Pulmonary artery endothelial cell (primary cell): Measurements from ENCODE around the gene NGFR. TPM values are rescaled to one million over a fixed set of nuclear protein-coding genes. Genes with fewer than 3 reads are reported as not detected.

Experiments used
- DNase-seq: peaks from one replicate; pipeline ENCODE4 v3.0.0-alpha.2; 2011; ENCODE audit warnings: low read depth, low spot score
- total RNA-seq: library from RNA; depleted of rRNA; stranded (reverse); fragments of >200 nt; gene quantifications from 2 replicates; pipeline ENCODE4 v1.2.3, GENCODE V29; 2014

NGFR gene, protein sequence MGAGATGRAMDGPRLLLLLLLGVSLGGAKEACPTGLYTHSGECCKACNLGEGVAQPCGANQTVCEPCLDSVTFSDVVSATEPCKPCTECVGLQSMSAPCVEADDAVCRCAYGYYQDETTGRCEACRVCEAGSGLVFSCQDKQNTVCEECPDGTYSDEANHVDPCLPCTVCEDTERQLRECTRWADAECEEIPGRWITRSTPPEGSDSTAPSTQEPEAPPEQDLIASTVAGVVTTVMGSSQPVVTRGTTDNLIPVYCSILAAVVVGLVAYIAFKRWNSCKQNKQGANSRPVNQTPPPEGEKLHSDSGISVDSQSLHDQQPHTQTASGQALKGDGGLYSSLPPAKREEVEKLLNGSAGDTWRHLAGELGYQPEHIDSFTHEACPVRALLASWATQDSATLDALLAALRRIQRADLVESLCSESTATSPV
- 0.07 and 0.11 TPM in 2 replicates for total RNA-seq

DNA sequence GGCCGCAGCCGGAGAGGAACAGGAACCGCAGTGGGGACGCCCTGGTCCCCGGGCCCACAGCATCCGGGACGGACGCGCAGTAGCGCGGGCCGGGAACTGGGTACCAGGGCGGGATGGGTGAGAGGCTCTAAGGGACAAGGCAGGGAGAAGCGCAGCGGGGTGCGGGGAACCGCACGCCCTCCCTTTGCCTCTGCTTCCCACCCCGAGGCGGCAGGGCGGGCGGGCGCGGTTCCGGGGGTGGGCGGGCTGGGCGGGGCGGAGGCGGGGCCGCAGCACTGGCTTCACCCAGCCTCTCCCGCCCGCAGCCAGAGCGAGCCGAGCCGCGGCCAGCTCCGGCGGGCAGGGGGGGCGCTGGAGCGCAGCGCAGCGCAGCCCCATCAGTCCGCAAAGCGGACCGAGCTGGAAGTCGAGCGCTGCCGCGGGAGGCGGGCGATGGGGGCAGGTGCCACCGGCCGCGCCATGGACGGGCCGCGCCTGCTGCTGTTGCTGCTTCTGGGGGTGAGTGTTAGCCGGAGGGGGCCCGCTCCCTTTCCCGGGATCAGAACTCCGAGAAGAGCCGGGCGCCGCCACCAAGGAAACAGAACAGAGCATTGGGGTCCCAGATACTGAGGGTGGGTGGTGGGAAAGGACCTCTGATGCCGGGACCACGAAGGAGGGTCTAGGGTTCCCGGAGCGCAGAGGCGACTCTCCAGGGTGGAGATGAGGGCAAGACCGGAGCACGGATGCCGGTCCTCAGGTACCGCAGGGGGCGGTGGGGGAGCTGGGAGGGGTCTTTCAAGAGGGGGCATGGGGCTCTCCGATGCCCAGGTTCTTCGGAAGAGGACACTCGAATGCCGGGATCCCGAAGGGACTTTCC, at the start of gene NGFR:
NGFR (plus strand) TSS at position 308 of the 856 bp plus-strand sequence; CDS start at position 433, 125 bp downstream.
- no peak for DNase-seq

DNA sequence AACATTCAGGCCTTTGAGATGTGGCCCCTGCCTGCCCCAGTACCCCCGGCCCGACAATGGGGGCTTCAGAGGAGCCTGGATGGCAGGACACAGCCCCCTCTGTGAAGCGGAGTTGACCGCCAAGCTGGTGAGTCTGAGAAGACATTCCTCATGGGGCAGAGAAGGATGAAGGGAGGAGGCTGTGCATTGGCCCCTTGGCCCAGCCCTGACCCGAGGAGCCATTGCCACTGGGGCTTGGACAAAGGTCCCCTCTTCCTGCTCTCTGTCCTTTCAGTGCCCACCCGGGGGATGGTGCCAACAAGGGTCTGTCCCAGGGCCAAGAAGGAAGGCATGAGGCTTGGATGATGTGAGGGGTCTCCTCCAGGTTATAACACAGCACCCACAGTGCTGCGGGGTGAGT, 49.5 kb upstream of the NGFR start:
- no peak for DNase-seq

DNA sequence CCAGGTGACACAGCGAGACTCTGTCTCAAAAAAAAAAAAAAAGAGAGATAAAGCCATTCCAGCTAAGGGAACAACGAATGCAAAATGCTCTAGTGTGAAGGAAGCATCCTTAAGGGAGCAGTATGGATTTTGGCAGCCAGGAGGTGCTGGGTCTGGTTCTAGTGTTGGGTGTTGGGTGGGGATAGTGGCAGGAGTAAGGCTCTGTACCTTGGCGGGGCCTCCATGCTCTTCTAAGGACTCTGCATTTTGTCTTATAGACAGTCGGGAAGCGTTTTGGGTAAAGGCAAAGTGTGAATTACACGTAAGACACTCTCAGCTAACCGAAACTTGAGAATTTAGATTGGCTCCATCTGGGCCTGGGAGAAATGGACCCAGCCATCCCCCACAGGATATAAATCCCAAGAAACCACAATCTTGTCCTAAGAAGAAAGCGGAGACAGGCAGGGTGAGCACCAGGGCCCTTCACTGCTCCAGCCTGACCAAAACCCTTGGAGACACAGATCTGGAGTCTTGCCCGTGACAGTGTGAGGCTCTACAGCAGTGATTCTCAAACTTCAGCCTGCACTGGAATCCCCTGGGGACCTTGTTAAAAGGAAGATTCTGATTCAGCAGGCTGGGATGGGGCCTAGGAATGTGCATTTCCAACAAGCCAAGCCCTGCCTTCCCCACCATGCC, 47.3 kb upstream of the NGFR start:
- DNase-seq = no peak

DNA sequence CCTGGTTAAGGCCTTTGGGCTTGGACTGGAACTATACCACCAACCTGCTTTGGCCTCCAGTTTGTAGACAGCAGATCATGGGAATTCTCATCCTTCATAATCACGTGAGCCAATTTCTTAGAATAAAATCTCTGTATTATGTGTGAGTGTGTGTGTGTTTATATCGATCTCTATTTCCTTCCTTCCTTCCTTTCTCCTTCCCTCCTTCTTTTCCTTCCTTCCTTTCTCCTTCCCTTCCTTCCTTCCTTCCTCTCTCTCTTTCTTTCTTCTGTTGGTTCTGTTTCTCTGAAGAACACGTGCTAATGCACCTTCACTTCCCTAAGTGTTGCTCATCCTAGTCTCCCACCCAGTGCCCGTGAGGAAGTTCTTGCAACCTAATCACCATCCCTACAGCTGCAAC, 44.9 kb upstream of the NGFR start:
- DNase-seq = no peak

DNA sequence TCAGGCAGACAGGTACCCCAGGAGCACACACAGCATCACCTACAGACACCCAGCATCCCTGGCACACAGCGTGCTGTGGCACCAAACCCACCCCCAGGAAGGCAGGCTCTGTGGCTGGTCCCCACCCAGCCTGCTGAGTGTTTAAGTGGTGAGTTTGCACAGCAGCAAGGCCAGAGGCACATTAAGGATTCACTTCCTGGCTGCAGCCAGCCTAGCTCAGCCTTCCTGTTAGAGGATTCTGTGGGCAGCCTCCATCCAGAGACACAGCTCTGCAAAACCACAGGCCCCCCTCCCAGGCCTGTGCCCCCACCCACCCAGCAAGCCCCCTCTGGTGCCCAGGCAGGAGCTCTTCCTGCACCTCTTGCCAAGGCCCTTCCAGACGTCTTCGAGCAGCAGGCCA, 44.4 kb upstream of the NGFR start:
- DNase-seq = no peak

DNA sequence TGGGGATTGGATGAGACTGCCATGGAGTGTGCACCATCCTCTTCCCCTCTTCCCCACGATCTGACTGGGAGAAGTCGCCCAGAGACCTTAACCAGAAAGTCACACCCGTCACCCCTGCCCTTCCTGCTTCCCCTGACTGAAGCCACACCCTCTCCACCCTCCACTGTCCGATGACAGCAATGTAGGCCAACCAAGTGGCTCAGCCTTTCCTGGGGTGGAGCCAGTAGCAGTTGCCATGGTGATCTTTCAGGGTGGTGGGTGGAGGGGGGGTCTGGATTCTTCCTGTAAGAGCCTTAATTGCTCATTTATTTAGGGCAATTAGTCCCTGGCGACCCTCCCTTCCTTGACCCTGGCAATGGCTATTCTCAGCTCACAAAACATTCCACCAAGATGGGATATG, 42.9 kb upstream of the NGFR start:
- DNase-seq = no peak

DNA sequence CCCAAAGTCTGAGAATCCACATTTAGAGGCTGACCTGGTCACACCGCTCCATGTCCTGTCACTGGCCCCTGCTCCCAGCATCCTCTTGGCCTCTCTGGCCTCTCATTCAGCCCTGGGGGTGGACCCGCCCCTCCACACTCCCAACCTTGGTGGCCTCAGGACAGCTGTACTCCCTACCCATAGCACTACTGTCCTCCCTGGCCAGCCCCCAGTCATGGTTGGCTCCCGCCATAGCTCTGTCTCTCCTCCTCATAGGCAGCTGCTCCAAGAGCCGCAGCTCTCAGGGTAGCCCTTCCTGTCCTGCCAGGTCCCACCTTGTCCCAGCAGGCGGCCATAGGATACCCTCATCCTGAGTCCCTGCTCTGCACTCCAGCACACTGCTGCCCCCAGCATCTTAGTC, 42.4 kb upstream of the NGFR start:
- DNase-seq = no peak

DNA sequence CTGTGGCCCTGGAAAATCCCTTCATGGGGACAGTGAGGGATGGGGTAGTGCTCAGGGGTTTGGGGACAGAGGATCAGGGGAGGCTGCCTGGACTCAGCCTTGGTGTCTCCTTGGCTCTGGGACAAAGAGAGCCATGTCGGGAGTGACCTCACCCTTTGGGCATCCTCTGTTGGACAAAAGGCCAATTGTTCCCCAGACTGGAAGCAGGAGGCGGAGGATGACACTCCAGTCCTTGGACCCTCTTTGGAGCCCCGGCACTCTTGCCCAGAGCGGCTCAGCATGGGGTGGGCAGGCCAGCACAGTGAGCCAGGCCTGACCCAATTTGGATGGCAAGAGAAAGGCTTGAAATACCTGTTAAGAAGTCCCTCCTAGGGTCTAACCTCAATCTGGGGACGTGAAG, 41.0 kb upstream of the NGFR start:
- DNase-seq = no peak

DNA sequence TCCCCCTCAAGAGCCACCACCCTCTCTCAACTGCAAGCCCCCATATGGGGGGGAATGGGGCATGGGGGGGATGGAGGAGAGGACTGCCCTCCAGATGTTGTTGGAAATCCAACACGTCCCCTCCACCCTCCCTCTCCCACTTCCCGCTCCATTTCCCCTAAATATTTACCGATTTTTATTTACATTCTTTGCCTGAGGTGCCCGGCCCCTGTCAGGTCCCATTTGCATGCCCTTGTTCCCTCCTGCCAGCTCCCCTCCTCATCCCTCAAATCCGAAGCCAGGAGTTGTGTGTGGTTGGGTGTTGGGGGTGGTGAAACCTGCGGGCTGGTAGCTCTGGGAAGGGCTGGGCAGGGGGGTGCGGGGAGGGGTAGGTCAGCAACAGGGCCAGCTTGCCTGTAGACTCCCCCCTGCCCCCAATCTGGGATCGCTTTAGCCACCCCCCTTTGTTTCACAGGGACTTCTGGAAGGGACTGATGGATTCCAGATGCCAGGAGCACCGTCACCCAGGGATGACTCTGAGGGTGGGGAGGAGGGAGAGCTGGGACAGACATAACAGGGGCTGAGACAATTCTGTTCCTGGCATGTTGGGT, 39.7 kb upstream of the NGFR start:
- no peak for DNase-seq

DNA sequence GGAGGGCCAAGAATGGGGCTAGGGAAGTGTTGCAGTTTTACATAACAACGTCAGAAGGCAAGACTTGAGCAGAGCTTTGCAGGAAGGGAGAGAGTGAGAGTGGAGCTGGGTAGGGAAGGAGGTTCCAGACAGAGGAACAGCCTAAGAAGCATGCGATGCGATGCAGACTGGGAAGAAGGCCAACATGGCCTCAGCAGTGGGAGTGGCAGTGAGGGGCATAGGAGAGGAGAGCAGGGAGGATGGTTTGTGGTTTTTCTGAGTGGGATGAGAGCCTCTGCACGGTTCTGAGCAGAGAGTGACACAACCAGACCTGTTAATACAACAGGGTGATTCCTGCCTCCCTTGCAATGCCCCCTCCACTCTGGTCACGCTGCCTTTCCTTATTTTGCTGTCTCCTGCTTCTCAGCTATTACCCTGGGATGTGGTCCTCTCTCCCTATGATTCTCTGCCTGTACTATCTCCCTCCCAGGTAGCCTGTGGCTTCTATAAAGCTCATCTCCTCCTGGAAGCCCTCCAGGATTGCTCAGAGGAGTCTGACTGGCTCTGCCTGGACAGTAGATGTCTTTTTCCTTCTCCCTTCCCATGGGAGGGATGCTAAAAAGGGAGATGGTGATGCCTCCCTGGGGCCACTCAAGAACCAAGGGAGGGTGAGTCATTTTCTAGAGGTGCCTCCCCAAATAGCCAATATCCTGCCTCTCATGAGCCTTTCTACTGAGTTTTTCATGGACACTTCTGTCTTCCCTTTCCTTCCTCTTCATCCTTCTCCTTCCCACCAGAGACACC, 38.7 kb upstream of the NGFR start:
- no peak for DNase-seq

DNA sequence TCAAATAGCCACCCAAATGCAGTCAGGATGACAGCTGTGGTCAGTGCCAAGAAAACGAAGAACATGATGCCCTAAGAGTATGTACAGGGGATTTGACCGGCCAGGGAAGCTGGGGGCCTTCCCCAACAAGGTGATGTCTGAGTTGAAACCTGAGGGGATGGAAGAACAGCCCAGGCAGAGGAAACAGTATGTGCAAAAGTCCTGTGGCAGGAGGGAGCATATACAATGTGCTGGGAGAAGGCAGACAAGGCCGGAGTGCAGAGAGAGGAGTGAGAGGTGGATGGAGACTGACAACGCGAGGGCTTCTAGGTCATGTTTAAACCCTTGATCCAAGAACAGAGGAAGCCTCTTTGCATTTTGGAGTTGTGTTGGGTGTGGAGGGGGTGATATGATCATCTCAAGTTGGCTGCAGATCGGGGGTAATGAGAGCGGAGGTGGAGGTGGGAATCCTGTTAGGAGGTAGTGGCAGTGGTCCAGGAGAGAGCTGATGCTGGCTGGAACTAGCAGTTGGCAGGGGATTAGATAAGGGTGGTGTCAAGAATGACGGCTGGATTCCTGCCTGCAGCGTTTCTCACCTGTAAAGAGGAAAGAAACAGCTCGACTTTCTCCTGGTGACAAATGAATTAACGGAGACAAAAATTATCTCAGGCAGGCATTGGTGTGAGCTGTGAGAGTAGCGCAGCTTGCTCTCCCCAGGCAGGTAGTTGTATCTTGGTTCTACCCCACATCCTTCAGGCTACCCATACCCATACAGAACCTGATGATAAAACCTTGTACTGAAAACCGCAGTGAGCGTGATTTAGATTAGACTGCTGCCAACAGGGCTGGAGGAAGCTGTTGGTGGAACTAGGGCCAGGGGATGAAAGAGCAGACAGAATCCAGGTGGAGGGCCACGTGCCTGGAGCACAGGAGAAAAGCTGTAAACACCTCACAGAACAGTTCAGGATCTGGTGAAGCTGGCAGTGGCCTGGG, 37.2 kb upstream of the NGFR start:
- DNase-seq = no peak

DNA sequence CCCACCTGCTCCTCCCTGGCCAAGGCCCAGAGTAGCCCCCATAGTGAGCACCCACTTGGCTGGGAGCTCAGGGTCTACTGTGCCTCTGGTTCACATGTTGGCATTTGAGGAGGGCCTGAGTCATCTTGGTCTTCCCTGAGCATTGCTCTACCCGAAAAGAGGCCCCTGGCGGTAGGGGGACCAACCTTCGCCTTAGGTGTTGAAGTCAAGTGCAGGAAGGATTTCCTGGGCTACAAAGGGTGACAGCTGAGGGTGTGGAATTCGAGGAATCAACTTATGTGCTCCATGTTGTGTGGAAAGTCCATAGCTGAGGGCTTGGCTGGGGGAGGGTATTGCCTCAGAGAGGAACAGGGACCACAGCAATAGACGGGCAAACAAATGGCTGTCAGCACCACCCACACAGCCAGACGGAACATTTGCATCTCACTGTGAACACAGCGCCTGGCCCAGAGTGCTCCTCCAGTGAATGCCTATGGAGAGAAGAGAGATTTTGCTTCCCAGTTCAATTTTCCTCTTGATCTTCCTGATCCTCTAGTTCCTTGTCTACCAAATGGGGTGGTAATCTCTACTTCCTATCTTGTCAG, 35.6 kb upstream of the NGFR start:
- DNase-seq = no peak

DNA sequence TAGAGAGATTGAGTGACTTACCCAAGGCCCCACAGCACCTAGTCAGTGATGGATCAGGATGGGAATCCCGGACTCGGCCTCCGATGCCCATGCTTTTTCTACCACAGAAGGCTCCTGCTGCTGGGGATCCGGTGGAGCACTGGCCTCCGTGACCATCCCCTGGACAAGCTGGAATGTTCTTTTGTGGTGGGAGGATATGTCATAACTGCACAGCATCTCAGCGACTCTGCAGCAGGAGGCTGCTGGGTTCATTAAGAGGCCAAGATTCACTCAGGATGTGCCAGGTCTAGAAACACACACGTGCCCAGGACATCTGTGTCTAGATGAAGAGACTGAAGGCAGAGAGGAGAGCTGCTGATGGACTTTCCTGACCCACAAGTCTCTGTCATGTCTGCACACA, 34.7 kb upstream of the NGFR start:
- no peak for DNase-seq

DNA sequence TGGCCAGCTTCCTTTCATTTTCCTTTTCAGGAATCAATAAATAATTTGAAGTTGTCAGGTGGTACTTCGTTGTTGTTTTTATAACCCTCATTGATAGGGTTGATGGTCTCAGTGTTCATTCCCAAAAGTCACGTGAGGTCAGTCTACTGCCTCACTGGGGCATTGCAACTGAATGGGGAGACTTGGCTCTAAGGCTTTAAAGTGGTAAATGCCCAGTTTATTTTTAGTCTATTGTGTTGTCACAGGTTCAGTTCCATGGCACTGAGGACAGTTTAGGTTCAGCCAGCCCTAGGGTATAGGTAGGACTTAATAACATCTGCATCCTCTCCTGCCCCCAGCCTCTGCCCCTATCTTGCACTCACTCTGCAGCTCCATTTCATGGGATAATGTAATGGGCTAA, 33.5 kb upstream of the NGFR start:
- no peak for DNase-seq

DNA sequence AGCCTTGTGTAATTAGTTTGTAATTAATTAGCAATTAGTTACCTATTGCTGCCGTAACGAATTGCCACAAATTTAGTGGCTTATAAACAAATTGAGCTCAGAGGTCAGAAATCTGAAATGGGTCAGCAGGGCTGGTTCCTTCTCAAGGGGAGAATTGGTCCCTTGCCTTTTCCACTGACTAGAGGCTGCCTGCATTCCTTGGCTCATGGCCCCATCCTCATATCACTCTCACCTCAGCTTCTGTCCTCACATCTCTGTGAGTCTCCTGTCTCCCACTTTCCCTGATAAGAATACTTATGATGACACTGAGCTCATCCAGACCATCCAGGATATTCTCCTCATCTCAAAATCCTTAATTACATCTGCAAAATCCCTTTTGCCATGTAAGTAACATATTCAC, 31.0 kb upstream of the NGFR start:
- DNase-seq = no peak

DNA sequence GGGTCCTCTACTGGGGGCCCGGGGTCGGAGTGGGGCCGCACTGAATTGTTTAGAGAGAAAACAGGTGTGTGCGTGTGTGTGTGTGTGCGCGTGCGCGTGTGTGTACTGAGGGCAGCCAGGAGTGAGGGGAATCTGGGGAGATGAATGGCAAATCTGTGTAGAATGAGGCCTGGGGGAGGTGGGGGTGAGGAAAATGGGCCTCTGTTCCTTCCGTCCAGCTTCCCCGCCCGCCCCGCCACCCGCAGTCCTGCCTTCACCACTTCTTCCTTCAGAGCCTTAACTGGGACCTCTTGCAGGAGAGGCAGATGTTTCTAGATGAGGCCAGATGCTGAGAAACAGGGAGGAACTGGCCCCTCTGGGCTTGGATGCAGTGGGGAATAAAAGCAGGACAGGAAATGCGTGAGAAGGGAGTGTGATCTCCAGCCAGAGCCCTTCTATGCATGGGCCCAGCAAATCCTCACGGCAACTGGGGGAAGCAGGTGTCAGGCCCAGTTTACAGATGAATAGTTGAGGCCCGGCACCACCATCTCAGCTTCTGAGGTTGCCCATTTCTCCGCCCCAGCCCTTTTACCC, 29.7 kb upstream of the NGFR start:
- no peak for DNase-seq

DNA sequence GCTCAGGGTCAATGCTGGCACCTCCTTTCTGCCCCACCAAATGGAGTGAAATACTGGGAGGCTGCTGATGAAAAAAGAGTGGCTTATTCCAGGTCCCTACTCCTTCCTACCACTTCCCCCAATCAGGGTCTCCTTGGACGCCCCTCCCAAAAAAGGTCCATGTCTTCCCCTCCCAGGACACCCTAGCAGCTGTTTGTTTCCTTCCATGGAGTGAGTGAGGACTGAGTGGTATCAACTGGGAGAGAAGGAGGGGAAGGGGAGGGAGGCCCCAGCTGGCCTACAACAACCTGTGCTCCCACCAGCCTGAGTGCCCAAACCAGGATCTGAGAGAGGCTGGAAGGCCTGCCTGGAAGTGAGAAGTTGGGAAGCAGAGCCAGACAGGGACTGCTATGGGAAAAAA, 28.7 kb upstream of the NGFR start:
- DNase-seq = no peak

DNA sequence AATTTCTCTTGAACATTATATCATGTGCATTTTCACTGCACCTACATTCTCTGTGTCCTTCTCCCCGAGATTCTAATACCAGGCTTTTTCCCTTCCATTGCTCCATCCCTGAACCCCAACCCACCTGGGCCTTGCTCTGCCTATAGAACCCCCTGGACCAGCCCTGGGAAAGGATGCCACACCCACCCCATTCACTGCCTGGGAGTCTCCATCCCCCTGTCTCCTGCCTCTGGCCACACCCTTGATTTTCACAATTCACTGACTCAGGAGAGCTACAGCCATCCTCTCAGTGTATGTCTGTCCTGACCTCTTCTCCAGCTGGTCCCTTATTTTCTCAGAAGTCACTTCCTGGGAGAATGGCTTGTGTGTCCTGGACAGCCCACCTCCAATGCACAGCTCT, 27.9 kb upstream of the NGFR start:
- no peak for DNase-seq

DNA sequence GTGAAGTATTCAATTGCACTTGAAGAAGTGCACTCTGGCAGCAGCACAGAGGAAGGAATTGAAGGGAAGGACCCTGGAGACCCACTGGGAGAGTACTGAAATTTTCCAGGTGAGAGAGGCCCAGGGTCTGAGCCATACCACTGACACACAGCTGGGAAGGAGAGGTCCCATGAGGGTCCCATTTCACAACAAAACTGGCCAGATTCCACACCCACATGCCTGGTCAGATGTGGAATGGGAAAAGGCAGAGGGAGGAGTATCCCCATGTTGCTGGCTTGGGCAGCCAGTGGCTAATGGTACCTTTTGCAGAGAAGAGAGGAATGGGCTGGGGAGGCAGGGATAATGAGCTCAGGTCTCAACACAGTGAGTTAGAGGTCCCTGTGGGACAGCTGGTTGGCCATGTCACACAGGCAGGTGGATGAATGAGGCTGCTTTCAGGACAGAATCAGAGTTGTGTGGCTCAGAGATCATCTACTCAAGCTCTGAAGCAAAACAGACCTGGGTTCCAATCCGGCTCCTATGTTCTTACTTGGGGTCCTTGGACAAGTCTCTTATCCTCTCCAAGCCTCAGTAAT, 26.2 kb upstream of the NGFR start:
- DNase-seq = no peak
